Omental fat pad (tissue), 4 donors: ENCODE measurements around the gene EIF4G3. TPM values are rescaled to one million over a fixed set of nuclear protein-coding genes. Genes with fewer than 3 reads are reported as not detected.

Experiments used
- ATAC-seq: fragments of 150-250 bp; one replicate; pipeline ENCODE4 v1.9.1; 2016; ENCODE audit warnings: mild to moderate bottlenecking, moderate library complexity; ENCODE audit not compliant: low FRiP score
- DNase-seq: peaks from one replicate; pipeline ENCODE4 v3.0.0-alpha.2; 2019; ENCODE audit warnings: low spot score
- total RNA-seq, 4 donors: library from RNA; depleted of rRNA; stranded (reverse); fragments of >200 nt; gene quantifications; one replicate each; pipeline ENCODE4 v1.1.0, GENCODE V29; 2016
- TF ChIP-seq, protein P1 (sequence below), 3 donors: fragments of 450-650 bp; IDR thresholded peaks; one replicate each; pipeline ENCODE4 v1.5.1; 2016 to 2017; ENCODE audit warnings: antibody characterized with exemption in 3 of 3, mild to moderate bottlenecking in 3 of 3, moderate library complexity in 2 of 3

EIF4G3 gene
- total RNA-seq, 4 donors from 2014 or later, result 50.2 to 69.5 (median 51.8) TPM

DNA sequence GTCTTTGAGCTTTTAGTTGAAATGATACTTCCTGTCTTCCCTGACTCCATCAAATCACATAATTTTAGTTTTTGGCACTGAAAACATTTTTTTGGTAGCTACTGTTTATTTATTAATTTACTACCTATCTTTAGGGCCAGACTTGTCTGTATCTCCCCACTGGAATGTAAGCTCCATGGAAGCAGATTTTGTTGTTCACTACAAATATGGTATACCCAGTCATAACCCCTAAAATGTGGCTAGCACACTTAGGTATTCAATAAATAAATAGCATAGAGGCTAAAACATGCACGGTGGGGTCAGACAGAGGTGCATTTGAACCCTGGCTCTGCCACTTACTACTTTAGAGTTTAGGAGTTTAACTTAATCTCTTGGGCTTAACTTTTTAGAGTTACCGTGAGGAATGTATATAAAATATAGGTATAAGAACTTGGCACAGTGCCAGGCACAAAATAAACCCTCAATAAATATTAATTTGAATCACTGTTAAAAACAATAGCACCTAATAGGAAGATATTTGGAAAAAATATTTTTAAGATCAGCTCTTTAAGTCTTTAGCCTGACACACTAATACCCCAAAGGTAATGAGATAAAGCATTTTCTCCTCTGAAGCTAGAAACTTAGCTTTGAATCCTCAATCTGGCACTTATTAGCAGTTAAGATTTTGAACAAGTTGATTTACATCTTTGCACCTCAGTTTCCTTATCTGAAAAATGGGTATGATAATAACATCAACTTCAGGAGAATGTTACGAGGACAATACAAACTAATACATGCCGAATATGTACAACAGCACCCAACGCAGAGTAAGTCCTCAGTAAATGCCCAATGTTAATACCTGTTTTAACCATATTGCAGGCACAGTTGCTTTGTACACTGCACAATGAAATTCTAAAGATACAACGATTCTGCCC lies 330.0 kb downstream of the EIF4G3 start:
- no peak for DNase-seq
- ATAC-seq, result no peak
- TF ChIP-seq, protein P1, sequence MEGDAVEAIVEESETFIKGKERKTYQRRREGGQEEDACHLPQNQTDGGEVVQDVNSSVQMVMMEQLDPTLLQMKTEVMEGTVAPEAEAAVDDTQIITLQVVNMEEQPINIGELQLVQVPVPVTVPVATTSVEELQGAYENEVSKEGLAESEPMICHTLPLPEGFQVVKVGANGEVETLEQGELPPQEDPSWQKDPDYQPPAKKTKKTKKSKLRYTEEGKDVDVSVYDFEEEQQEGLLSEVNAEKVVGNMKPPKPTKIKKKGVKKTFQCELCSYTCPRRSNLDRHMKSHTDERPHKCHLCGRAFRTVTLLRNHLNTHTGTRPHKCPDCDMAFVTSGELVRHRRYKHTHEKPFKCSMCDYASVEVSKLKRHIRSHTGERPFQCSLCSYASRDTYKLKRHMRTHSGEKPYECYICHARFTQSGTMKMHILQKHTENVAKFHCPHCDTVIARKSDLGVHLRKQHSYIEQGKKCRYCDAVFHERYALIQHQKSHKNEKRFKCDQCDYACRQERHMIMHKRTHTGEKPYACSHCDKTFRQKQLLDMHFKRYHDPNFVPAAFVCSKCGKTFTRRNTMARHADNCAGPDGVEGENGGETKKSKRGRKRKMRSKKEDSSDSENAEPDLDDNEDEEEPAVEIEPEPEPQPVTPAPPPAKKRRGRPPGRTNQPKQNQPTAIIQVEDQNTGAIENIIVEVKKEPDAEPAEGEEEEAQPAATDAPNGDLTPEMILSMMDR (IDR thresholded peaks at IDR 0.05), result no peak

- TF ChIP-seq, protein P1 (IDR thresholded peaks at IDR 0.05), result no peak
- no peak for ATAC-seq
- no peak for DNase-seq
Measured at GRCh38 chr1:20840731-20841130, 336.0 kb downstream of the EIF4G3 start.

DNA sequence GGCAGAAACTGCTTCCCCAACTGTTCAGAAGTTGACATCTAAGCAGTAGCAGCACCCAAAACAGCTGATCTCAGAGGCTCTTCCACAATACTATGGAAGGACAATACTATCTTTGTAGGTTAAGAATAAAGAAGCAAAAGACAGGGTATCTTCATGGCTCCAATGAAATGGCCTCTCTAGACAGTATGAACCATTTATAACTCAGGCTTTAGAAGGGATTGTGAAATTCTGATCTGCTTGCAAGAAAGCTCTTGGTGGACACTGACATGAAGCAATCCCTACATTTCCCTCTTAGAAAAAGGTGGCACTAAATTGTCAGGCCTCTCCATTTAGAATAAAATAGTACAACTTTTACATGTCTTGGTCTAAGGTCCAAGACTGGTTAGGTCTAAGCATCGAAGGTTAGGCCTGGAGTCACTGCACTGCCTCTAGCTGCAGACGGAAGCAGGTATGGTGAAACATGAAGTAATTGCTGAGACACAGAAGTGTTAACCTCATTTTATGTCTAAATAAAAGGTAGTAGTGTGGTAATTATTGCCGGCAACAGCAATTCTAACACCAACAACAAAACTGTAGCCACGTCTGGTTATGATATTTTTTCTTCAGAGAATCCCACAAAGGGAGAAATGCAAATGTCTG lies 339.0 kb downstream of the EIF4G3 start:
- no peak for DNase-seq
- no peak for ATAC-seq
- TF ChIP-seq, protein P1 (IDR thresholded peaks at IDR 0.05), result no peak

- TF ChIP-seq, protein P1 (IDR thresholded peaks at IDR 0.05), result no peak
- ATAC-seq (no peak), DNase-seq (no peak)
Measured at GRCh38 chr1:20836230-20836629, 340.5 kb downstream of the EIF4G3 start.

DNA sequence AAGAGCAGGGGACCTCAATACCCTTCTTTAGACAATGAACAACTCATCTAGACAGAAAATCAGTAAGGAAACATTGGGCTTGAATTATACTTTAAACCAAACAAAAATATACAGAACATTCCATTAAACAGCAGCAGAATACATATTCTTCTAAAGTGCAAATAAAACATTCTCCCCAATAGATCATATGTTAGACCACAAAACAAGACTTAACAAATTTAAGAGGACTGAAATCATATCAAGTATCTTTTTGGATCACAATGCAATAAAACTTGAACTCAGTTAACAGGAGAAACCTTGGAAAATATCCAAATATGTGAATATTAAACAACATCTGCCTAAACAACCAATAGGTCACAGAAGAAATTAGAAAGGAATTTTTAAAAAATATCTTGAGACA lies 341.9 kb downstream of the EIF4G3 start:
- DNase-seq (no peak), ATAC-seq (no peak)
- TF ChIP-seq, protein P1 (IDR thresholded peaks at IDR 0.05), result no peak

DNA sequence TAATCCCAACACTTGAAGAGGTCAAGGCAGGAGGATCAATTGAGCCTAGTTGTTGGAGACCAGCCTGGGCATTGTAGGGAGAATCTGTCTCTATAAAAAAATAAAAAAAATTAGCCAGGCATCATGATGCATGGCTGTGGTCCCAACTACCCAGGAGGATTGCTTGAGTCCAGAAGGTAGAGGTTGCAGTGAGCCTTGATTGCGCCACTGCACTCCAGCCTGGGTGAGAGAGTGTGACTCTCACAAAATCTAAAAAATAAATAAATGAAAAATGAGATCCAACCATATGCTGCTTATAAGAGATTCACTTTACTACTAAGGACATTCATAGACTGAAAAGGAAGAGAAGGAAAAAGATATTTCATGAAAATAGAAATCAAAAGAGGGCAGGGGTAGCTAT lies 342.5 kb downstream of the EIF4G3 start:
- ATAC-seq (no peak), DNase-seq (no peak)
- TF ChIP-seq, protein P1 (IDR thresholded peaks at IDR 0.05), result no peak
